ENCODE data around the gene SLC9C2. TPM values are rescaled to one million over a fixed set of nuclear protein-coding genes. Genes with fewer than 3 reads are reported as not detected.
"Not testable (repeated sequence)": the region's sequence is repeated elsewhere in the genome, so short reads cannot be mapped to it uniquely, and the experiment has no call there.

SLC9C2 gene
- total RNA-seq, 1 donor from 2014 or later, result 0.16 TPM

GRCh38 chr1:173536223-173536622 is 66.6 kb downstream of the SLC9C2 start:
- DNase-seq (ENCODE audit: missing footprints), result no peak
- ATAC-seq, result no peak
- intact Hi-C loops (cut with DNase I), result no loop called here

DNA sequence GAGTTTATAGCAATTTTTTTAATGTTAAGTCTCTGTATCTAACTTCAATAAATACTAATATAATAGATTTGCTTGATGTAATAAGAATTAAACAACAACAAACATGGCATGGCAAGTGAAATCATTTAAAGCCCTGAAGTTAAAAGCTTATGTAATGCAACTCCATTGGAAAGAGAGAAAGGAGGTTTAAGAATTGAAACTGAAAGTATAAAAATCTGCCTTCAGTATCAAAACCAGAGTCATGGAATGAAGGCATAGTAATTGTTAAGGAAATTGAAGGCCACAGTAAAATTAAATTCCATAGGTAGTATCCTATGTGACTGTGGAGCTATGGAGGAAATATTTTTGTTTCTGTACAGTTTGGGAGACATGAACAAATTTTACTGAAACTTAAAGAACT is 70.6 kb downstream of the SLC9C2 start:
- DNase-seq (ENCODE audit: missing footprints) (no peak), ATAC-seq (no peak)
- intact Hi-C loops (cut with DNase I), result no loop called here

GRCh38 chr1:173530795-173531693 is 71.8 kb downstream of the SLC9C2 start:
- DNase-seq (ENCODE audit: missing footprints), result no peak
- no peak for ATAC-seq
- intact Hi-C loops (cut with DNase I), result no loop called here

DNA sequence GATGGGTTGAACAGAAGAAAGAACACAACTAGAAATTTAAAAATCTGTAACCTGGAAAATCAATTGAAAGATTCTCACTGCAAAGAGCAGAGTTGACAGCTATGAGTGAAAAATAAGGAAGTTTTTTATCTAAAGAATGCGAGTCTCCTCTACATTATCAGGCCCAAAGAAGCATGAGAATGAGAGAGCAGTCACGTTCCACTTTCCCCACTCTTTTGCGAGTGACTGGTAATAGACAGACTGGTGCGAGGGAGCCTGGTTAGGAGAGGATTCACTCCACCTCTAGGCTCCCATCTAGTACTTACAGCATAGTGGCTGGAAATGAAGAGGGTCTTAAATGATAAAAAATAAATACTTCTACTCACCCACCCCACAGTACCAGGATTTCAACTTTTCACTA is 73.8 kb downstream of the SLC9C2 start:
- DNase-seq (ENCODE audit: missing footprints), result no peak
- intact Hi-C loops (cut with DNase I), result no loop called here

GRCh38 chr1:173527151-173527826 is 75.6 kb downstream of the SLC9C2 start:
- DNase-seq (ENCODE audit: missing footprints) (no peak), ATAC-seq (peak; percentile 83)
- intact Hi-C loops (cut with DNase I), result no loop called here

More for the DNA sequence above, 73.8 kb downstream of the SLC9C2 start:
- no peak for ATAC-seq

DNA sequence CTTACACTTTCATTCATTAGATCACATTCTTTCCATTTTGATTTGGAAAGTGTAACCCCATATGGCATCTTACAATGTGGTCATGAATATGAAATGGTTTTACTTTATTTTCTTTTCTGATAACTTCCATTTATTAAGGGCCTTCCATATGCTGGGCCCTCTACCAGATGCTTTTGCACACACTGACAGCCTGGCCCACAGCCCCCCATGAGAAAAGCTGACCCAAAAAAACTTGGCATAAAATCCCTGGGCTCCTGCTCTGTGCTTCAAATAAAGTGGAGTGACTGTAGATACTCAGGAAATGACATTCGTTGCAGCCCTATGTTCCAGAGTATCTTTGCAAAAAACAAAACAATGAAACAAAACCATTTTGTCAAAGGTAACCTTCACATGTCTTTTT is 76.9 kb downstream of the SLC9C2 start:
- intact Hi-C loops (cut with DNase I), result no loop called here
- peak; percentile 61 for ATAC-seq
- DNase-seq (ENCODE audit: missing footprints), result no peak

DNA sequence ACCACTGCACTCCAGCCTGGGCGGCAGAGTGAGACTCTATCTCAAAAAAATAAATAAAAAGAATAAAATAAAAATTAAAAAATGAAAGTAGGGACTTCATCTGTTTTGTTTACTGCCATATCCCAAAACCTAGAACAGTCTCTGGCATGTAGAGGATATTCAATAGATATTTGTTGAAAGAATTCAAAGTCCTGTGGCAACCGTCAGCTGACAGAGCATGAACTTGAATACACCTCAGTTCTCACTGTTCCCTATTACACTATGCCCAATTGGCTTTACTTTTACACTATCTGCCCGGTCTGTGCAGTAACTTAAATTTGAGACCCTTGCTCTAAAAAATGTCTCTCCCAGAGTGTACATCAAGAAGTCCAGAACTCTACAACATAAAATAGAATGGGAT is 79.5 kb downstream of the SLC9C2 start:
- intact Hi-C loops (cut with DNase I), result no loop called here
- ATAC-seq (no peak), DNase-seq (ENCODE audit: missing footprints) (no peak)

GRCh38 chr1:173520799-173521198 is 82.1 kb downstream of the SLC9C2 start:
- DNase-seq (ENCODE audit: missing footprints), result no peak
- no peak for ATAC-seq
- intact Hi-C loops (cut with DNase I), result no loop called here

GRCh38 chr1:173514503-173514902 is 88.4 kb downstream of the SLC9C2 start:
- intact Hi-C loops (cut with DNase I); DNase-seq (ENCODE audit: missing footprints); ATAC-seq: not testable (repeated sequence)

GRCh38 chr1:173509797-173510196 is 93.1 kb downstream of the SLC9C2 start:
- ATAC-seq (no peak), DNase-seq (ENCODE audit: missing footprints) (no peak)
- intact Hi-C loops (cut with DNase I), result no loop called here

DNA sequence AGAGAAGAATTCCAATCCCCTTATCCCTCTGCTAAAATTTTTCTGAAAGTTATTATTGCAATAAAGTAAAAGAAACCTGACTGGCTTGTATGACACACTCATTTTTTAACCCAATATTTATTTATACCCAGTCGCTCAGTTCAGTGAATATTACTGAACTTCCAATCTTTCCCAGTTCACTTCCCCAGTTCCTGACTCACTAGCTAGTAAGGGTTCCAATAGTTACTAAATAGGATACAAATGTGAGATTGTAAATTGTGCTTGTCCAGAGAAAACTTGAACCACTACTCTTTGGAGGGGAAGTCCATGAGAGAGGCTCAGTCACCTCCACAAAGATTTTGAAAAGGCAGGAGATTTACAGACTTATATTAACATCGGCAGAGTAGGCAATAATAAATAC is 94.3 kb downstream of the SLC9C2 start:
- ATAC-seq (no peak), DNase-seq (ENCODE audit: missing footprints) (no peak)
- intact Hi-C loops (cut with DNase I), result no loop called here

DNA sequence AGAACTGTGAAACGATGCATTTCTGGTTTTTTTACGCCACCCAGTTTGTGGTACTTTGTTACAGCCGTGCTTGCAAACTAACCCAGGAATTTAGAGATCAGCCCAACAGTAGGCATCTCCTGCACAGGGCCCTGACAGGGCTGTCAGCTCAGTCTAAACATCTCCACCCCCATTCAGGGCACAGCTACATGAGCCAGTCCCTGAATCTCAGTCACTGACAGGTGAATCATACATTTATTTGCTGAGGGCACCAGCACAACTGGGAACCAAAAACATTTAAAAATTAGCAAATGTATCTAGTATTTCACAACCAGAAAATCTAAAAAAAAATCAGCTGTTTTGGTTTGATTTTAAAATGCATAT is 95.0 kb downstream of the SLC9C2 start:
- DNase-seq (ENCODE audit: missing footprints) (no peak), ATAC-seq (no peak)
- intact Hi-C loops (cut with DNase I), result no loop called here

DNA sequence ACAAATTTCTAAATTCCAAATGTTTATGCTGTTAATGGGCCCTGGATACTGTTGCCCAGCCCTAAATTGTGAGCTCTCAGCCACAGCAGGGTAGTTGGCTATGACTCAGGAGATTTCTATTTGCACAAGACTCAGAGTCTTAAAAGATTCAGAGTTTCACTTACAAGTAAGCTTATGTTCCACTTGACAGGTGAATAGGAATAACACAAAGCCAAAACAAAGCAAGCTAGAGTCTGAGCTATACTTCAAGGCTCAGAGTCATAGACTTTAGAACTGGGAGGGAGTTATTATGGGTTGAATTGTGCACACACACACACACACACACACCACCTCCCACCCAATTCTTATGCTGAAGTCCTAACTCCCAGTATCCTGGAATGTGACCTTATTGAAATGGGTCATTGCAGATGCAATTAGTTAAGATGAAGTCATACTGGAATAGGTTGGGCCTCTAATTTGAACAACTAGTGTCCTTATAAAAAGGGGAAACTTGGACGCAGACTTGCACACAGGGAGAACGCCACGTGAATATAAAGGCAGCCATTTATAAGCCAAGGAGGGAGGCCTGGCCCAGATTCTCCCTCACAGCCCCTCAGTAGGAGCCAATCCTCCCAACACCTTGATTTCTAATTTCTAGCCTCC is 95.5 kb downstream of the SLC9C2 start:
- intact Hi-C loops (cut with DNase I), result no loop called here
- DNase-seq (ENCODE audit: missing footprints) (no peak), ATAC-seq (no peak)

- DNase-seq (ENCODE audit: missing footprints) (no peak), ATAC-seq (no peak)
- intact Hi-C loops (cut with DNase I), result no loop called here
Measured at GRCh38 chr1:173506437-173506836, 96.4 kb downstream of the SLC9C2 start.

DNA sequence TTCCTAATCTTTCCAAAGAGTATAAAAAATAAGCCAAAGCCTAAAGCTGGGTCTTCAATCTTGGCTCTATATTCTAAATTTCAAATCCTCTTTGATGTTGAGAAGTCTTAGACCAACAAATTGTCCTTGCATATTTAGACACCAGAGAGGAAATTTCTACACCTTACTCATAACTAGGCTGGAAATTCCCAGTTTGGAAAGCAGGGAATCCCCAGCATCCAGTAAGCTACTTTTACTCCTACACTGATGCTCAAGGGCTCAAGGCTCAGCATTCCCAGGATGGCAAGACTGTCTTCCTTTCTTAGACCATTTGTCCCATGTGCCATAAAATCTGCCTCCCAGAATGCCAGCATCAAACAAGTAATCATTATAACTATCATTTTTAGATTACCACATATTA is 97.5 kb downstream of the SLC9C2 start:
- no peak for ATAC-seq
- intact Hi-C loops (cut with DNase I), result no loop called here
- no peak for DNase-seq (ENCODE audit: missing footprints)

DNA sequence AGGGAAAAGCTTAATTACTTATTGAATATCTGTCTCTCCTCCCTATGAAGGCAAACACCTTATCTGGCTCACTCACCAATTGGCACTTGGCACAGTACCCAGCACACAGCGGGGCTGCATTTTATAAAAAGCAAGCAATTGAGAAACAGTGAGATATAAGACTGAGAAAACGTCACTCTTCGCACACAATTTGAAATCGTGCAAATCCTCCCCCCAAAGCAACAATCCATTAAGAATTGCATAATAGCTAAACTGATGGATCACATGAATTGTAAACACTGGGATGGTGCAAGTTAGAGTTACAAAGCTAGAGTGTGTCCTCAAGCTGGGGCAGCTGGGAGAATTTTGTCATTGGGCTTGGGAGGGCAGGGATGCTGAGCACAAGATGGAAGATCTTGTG is 98.6 kb downstream of the SLC9C2 start:
- DNase-seq (ENCODE audit: missing footprints), result no peak
- no peak for ATAC-seq
- intact Hi-C loops (cut with DNase I), result no loop called here

- intact Hi-C loops (cut with DNase I), result no loop called here
- DNase-seq (ENCODE audit: missing footprints) (no peak), ATAC-seq (peak; percentile 46)
Measured at GRCh38 chr1:173503391-173503790, 99.5 kb downstream of the SLC9C2 start.

GRCh38 chr1:173502104-173502503 is 100.8 kb downstream of the SLC9C2 start:
- no peak for ATAC-seq
- intact Hi-C loops (cut with DNase I), result no loop called here
- DNase-seq (ENCODE audit: missing footprints), result no peak

DNA sequence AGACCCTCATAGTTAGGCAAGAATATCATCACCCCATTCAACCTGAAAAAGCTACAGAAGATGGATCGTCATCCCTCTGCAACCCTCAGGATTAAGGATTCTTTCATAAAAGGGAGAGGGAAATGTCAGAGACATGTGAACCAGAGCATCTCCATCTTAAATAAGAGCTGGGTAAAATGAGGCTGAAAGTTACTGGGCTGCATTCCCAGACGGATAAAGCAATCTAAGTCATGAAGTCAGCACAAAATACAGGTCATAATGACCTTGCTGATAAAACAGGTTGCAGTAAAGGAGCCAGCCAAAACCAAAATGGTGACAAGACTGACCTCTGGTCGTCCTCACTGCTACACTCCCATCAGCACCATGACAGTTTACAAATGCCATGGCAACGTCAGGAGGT is 103.1 kb downstream of the SLC9C2 start:
- DNase-seq (ENCODE audit: missing footprints), result no peak
- intact Hi-C loops (cut with DNase I), result no loop called here
- ATAC-seq, result no peak

GRCh38 chr1:173496757-173497320 is 106.0 kb downstream of the SLC9C2 start:
- DNase-seq (ENCODE audit: missing footprints), result no peak
- no peak for ATAC-seq
- intact Hi-C loops (cut with DNase I), result no loop called here
